GM21447 (cell line): ENCODE results near the gene ZDHHC11.
"Not testable (repeated sequence)": the region's sequence is repeated elsewhere in the genome, so short reads cannot be mapped to it uniquely, and the experiment has no call there.

Experiments used
- ATAC-seq: cut with Tn5 transposase; IDR thresholded peaks from one replicate; pipeline ENCODE4 v1.9.1; 2021; ENCODE audit not compliant: unreplicated experiment

Gene ZDHHC11

DNA sequence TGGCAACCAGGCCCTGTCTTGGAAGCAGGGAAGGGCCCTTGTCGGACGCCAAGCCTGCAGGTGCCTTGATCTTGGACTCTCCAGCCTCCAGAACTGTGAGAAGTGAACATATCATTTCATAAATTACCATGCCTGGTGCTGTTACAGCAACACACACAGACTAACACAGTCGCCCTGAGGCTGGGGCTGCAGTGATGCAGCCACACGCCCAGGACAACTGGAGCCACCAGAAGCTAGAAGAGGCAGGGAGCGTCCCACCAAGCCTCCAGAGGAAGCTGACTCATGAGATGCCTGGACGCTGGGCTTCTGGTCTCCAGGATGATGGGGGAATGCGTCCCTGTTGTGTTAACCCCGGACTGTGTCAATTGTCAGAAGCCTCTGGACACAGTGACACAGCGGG lies 71.8 kb downstream of the ZDHHC11 start:
- not testable (repeated sequence) for ATAC-seq

DNA sequence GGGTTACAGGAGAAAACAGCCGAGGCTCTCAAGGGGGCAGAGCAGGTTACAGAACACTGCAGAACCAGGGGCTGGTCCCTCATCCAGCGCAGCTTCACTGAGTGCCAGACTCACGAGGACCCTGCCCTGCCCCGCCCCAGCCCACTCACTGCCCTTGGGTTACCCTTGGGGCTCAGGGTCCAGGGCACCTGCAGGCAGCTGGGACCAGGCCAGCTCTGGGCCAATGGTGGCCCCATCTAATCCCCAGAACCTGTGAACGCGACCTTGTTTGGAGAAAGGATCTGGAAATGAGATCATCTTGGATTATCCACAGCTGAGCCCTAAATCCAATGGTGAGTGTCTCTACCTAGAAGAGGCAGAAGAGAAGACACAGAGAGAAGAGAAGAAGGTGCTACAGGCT lies 72.4 kb downstream of the ZDHHC11 start:
- not testable (repeated sequence) for ATAC-seq

DNA sequence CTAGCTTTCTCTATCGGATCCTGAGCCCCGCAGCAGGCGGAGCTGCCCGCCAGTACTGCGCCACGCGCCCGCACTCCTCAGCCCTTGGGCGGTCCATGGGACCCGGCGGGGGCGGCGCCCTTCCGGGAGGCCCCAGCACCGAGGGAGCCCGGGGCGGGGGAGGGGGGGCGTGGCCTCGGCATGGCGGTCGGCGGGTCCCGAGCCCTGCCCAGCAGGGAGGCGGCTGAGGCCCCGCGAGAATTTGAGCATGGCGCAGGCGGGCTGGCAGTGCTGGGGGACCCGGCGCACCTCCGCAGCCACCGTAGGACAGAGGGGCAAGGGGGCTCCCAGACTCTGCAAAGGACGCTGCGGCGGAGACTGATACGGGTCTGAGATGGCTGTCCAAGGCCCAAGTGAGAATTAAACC lies 73.0 kb downstream of the ZDHHC11 start:
- no peak for ATAC-seq

DNA sequence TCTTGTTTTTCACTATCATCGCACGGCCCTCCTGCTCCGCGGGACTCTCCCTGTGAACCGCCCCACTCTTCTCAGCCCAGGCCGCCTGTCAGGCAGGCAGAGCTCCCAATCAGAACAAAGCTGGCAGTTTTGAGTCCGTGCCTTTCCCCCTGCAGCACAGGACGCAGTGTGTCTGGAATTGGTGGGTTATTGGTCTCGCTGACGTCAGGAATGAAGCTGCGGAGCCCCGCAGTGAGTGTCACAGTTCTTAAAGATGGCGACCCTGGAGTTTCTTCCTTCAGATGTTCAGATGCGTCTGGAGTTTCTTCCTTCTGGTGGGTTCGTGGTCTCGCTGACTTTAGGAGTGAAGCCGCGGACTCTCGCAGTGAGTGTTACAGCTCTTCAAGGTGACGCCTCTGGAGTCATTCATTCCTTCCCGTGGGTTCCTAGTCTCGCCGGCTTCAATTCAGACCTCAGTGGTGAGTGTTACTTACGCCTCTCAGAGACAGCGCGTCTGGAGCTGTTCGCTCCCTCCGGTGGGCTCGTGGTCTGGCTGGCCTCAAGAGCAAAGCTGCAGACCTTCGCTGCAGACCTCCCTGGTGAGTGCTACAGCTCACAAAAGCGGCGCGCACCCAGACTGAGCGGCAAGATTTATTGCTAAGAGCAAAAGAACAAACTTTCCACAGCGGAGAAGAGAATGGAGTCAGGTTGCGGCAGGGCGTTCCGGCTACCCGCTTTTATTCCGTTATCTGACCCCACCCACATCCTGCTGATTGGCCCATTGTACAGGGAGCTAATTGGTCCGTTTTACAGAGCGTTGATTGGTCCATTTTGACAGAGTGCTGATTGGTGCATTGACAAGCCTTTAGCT lies 73.7 kb downstream of the ZDHHC11 start:
- no peak for ATAC-seq

DNA sequence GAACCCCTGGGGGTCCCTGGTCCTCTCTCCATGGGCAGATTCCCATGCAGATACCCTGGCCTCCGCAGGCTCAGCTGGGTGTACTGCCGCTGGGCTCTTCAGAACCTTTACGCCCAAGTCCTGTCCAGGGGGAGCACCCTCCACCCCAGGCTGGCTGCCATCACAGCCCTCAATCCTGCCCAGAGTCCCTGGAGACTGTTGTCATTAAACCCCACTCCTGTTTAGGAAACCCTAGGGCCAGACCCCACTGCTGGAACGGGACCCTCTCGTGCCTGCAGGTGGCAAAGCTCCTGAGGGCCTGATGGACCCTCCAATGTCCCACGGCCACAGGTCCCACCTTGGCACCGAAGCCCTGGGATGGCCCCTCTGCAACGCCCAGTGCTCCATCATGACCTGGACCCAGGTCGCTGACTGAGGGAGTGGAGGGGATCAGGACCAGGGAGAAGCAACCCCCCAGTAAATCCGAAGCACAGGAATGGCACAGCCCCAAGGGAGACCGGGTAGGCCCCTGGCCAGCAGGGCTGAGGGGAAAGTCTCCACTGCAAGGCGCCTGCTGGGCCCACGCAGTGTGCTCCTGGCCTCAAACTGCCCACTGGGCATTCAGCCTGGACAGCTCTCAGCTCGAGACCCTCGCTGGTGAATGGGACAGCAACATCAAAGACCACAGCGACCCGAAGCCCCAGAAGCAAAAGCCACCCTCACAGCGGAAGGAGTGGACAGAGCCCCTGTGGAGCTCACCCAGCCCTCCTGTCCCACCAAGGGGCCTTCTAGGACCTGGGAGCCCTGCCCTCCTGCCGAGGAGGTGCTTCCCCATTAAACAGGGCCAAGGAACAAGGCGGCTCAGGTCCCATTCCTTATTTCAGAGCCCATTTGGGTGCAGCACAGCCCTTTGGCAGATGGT lies 74.6 kb downstream of the ZDHHC11 start:
- no peak for ATAC-seq

DNA sequence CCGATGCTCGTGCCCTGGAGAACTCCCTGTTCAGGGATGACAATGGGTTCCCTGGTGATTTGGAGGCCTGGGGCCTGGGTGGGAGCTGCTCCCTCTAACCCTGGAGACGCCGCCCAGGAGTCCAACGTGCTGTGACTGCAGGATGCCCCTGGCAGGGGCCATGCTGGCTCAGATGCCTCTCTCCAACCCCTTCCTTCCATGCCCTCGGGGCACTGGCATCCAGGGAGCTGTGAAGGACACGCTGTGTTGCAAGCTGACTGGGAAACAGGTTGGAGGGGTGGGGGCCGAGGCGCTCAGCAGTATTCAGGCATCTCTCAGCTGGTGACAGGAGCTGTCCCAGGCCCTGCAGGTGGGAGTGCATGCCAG lies 75.2 kb downstream of the ZDHHC11 start:
- ATAC-seq, result not testable (repeated sequence)

DNA sequence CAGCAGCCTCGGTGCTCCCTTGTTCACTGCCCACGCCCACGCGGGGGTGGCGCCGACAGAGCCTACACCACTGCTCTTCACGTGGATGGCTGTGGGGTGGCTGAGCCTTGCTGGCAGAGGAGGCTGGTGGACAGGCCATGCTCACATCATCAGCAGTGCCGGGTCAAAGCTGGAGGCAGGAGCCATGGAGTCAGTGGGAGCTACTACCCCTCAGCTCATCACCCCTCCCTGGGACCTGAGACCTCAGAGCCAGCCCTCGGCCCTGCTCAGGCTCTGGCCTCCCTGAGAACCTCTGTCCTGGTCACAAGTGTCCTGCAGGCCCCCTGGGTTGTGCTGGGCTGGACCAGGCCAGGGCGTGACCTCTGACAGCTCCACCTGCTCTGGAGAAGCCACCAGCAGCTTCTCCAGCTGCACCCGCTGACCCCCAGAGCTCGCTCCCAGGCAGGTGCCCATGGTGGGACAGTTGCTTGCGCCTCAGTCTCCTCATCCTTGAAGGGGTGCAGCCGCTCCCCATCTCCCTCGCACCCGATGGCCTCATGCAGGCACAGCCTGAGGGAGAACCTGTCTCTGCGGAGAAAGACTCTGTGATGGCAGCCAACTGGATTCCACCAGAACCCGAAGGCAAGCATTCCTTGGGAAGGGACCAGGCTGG lies 75.8 kb downstream of the ZDHHC11 start:
- not testable (repeated sequence) for ATAC-seq

DNA sequence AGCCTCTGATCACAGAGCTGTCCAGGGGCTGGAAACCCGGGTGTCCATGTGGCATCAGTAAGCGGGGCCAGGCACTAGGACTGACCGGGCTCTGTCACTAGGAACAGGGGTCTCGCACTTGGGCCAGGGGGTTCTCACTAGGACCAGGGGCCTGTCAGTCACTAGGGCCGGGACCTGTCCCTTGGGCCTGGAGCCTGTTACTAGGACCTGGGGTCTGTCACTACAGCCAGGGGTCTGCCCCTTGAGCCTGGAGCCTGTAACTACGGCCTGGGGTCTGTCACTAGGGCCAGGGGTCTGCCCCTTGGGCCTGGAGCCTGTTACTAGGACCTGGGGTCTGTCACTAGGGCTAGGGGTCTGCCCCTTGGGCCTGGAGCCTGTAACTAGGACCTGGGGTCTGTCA lies 76.5 kb downstream of the ZDHHC11 start:
- ATAC-seq, result not testable (repeated sequence)

DNA sequence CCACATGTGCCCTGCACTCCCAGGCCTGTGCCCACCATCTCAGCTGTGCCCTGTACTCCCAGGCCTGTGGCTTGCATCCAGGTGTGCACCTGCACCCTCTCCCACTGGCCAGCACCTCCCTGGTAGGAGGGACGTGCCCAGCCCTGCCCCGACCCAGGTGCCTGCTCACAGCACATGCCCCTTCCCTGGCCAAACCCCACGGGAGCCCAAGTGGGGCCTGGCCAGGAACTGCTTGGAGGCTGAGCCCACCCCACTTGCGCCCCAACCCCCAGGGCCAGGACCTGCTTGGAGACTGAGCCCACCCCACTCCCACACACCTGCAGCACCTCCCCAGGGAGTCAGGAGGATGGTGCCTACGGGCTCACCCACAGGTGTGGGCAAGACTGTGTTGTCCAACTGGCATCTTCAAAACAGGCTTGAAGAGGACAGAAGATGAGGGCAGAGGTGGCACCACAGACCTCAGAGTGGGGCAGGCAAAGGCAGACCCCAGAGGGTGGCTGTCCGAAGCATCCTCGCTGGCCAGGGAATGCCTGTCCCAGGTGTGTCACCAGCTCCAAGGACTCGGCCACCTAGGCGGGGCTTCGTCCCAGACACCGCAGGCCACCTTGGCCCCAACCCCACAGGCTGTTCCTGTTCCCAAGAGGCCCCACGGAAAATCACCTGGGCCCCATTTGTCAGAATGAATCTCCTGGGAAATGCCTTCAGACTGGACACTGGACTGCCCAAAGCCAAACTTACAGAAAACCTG lies 77.1 kb downstream of the ZDHHC11 start:
- ATAC-seq, result no peak

DNA sequence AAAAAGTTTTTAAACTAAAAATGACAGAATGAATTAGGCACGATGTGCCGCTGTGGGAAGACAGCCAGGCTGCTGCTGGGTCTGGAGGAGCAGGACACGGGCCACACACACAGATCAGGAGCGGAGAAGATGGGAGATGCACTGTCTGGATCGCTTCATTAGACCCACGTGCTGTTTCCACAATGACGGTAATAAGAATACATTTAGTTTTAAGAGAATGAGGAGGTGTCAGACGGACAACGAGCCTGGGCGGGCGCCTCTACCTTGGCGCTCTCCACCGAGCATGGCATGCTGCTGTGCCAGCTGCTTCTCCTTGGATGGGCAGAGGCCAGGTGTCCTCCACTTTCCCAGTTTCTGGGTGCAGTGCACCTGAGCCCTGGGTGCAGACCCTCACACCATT lies 77.9 kb downstream of the ZDHHC11 start:
- ATAC-seq, result not testable (repeated sequence)

DNA sequence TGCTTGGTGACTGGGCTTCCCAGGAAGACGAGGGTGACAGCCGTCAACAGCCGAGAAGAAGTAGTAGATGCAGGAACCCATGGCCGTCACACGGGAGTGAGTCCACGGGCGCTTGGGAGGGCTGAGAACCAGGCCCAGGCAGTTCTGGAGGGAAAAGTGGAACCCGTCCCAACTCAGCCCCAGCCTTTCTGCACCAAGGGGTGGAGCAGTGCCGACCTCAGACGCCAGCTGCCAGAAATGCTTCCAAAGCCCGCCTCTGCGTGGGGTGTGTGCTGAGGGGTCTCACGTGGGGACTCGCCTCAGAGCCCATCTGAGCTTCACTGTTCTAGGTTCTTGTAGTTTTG lies 78.3 kb downstream of the ZDHHC11 start:
- ATAC-seq, result not testable (repeated sequence)

DNA sequence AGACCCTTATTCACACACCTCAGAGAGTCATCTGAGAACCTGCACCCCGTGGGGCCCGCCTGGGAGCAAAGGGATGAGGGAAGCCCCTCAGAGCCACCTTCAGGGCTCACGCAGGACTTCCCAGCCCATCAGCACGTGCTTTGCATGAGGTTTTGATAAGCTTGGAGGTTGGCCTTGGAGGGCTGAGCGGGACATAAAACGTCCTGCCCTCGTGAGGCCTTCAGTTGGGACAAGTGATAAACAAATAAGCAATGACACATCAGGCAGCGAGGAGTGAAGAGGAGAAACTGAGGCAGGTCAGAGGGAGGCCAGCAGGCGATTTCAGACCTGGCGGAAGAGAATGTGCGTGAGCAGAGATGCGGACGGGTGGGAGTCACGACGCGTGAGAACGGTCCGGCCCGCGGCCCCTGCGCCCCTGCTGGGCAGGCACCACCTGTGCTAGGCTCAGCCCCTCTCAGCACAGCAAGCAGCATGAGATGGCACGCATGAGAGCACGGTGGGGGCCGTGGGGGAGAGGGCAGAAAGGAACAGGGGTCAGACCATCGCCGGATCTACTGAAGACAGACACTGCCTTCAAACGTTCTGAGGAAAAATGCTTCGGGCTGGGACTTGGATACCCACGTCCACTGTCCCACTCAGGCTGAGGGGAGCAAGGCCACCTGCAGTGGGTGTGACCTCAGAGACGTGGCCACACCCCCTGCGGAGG lies 78.8 kb downstream of the ZDHHC11 start:
- ATAC-seq, result not testable (repeated sequence)

DNA sequence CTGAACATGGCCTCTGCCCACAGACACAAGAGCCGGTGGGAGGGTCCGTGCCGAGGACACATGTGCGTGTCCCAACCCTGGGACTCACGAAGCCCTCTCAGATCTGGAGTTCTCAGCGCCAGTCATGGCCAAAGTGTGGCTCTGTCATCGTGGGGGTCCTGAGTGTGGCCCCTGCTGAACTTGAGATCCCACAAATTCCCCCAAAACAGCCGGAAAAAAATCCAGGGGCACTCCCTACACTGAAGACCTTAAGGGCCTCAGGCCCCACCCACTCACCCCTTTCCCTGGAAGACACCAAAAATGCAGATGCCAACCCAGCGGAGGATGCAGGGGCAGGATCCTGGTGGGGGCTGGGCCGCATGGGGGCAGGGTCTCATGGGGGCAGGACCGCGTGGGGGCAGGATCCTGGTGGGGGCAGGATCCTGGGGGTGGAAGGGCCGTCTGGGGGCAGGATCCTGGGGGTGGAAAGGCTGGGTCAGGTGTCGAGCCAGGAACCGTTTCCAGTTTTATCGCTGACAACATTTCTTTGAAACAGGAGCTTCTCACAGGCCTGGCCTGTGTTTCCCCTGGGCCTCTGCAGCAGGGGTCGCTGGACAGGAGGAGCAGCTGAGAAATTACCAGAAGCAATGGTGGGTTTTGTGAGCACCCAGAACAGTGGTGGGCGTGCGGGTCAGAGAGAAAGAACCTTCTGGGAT lies 79.6 kb downstream of the ZDHHC11 start:
- not testable (repeated sequence) for ATAC-seq

DNA sequence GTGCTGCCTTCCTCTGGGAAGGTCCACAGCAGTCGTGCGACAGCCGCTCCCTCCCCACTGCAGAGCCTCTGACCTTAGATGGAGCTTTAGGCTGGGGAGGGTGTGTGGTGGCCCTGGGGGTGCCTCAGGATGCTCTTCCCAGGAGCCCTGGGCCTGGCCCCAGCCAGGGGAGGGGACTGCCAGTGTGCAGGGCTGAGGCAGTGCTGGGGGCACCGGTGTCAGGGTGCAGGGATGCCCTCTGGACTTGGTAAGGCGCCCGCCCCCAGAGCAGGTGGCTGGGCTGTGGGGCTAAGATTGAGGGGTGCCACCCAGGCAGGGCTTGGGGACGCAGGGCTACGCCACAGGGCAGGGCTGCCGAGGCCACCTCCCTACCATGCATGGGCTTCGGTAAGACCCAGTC lies 80.2 kb downstream of the ZDHHC11 start:
- not testable (repeated sequence) for ATAC-seq

DNA sequence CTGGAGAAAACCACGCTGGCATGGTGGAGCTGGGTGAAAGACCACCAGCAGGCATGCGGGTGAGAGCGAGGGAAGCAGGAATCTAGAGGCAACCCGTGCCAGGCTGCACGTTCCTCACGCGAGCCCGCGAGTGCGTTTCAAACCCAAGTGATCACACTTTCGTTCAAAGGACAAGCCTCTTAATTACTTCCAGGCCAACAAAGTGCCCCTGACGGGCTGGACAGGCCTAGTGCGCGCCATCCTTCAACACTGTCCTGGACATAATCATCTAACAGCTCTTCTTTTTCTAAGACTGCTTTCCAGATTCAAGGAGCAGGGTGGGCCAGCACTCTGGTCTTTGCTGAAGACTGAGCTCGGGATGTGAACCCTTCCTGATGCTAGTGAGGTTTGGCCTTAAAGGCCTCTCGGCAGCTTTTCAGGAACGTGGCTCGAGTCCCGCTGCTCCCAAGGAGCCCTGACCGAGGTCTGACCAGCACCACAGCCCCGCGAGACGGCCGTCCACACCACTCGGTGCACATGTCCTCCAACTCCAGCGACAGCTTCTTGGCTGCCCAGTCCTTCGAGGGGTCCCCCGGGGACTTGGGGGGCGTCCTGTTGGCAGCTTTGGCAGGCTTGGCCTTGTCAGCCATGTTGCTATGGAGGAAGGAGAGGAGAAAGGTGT lies 81.2 kb downstream of the ZDHHC11 start:
- not testable (repeated sequence) for ATAC-seq

DNA sequence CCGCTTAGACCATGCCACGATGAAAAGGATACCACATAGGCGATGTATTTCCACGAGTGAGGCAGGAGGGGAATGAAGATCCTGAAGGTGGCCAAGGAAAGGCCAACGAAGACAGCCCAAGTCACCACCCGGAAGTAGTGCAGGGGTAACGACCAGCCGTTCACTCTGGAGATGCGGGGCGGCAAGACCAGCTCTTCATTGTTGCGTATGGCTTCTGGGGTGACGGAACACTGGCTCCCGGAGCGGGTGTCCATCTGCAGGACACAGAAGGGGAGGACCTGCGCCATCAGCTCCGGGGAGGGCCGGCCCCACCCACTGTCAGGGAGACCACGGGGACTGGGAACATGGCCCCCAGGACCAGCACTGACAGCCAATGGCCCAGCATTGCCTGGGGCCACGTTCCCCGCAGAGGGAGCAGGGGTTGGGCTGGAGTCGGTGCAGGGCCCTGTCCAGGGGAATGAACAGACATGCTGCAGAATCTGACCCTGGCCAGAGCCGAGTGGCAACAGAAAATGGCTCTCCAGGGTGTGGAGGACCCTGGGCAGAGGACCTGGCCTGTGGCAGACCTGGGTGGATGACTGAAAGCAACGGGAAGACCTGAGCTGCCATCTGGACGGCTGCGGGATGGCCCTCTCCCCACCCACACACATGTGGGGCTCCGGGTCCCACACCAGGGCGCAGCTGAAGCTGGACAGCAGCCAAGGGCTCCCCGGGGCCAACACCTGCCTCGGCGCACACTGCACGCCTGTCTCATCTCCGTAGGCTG lies 83.9 kb downstream of the ZDHHC11 start:
- no peak for ATAC-seq

DNA sequence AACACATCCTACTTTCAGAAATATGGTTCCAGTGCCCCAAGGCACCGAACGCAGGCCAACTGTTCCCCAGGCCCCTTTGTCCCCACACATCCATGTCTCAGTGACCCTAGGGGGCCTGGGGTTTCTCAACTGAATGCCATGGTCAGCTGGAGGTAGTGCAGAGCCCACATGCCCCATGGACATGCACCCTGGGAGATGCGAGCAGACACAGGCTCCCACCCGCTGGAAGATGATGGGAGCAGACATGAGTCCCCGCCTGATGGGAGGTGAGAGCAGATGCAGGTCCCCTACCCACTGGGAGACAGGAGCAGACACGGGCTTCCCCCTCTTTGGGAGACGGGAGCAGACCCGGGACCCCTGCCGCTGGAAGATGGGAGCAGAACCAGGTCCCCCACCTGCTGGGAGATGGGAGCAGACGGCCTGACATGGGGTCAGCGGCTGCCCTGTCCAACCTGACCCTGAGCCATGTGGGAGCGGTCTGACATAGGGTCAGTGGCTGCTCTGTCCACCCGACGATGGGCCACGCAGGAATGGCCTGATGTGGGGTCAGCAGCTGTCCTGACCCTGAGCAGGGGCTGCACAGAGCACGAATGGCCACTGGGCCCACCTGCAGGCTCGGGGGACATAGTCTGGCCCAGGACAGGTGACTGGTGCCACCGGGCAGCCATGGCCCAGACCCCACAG lies 84.7 kb downstream of the ZDHHC11 start:
- no peak for ATAC-seq
